Testis (tissue), 2 donors: ENCODE results near the gene ZNF281.

Experiments
- CTCF ChIP-seq, 3 experiments: fragments of 450-650 bp in 2 of 3; fragments of 200-600 bp in 1 of 3; sonication (generic) in 1 of 3; IDR thresholded peaks; one replicate each; pipeline ENCODE4 v1.5.1; 2016 to 2019; ENCODE audit warnings: antibody characterized with exemption in 3 of 3, mild to moderate bottlenecking in 2 of 3, moderate library complexity in 1 of 3
- POLR2A ChIP-seq: fragments of 450-650 bp; IDR thresholded peaks from one replicate; pipeline ENCODE4 v1.6.1; 2017; ENCODE audit warnings: antibody characterized with exemption, mild to moderate bottlenecking, moderate library complexity

- no peak for TF ChIP-seq CTCF (IDR thresholded peaks at IDR 0.05)
- no peak for TF ChIP-seq POLR2A
These were observed 23.4 kb downstream of the ZNF281 start for GRCh38 chr1:200386416-200386815.
